OCI-LY1 (cell line): ENCODE measurements around the gene NFASC.

ENCODE experiments used
- H2AFZ ChIP-seq: fragments of 200-600 bp; sonication (generic), shearing (Covaris generic); 2 replicates; pipeline ENCODE4 v1.6.0; 2014; ENCODE audit warnings: antibody characterized with exemption, mild to moderate bottlenecking, low read length
- H3F3A ChIP-seq: fragments of 200-600 bp; sonication (generic), shearing (Covaris generic); 2 replicates; pipeline ENCODE4 v1.6.0; 2014; ENCODE audit warnings: mild to moderate bottlenecking, antibody characterized with exemption, low read length, moderate library complexity; ENCODE audit not compliant: insufficient read depth
- H3K27ac ChIP-seq: fragments of 200-600 bp; sonication (generic); 2 replicates; pipeline ENCODE4 v1.5.1; 2014; ENCODE audit warnings: low read length, mixed run types, mild to moderate bottlenecking, low read depth; ENCODE audit not compliant: poor library complexity, severe bottlenecking
- H3K27me3 ChIP-seq: fragments of 200-600 bp; sonication (generic); 2 replicates; pipeline ENCODE4 v1.6.0; 2014; ENCODE audit warnings: antibody characterized with exemption, mild to moderate bottlenecking, low read length, moderate library complexity; ENCODE audit not compliant: insufficient read depth
- H3K36me3 ChIP-seq: fragments of 200-600 bp; sonication (generic); 2 replicates; pipeline ENCODE4 v1.6.1; 2014; ENCODE audit warnings: mild to moderate bottlenecking, antibody characterized with exemption, low read length, moderate library complexity, mixed read lengths; ENCODE audit not compliant: insufficient read depth
- H3K4me1 ChIP-seq: fragments of 200-600 bp; sonication (generic); 2 replicates; pipeline ENCODE4 v1.5.1; 2014; ENCODE audit warnings: mild to moderate bottlenecking, low read length, moderate library complexity; ENCODE audit not compliant: insufficient read depth, severe bottlenecking
- H3K4me2 ChIP-seq: fragments of 200-600 bp; sonication (generic), shearing (Covaris generic); 2 replicates; pipeline ENCODE4 v1.6.1; 2014; ENCODE audit warnings: low read length
- H3K4me3 ChIP-seq: fragments of 200-600 bp; sonication (generic); 2 replicates; pipeline ENCODE4 v1.5.1; 2014; ENCODE audit warnings: low read length, low read depth, mild to moderate bottlenecking, mixed read lengths; ENCODE audit not compliant: poor library complexity, severe bottlenecking
- H3K79me2 ChIP-seq: fragments of 200-600 bp; shearing (Covaris generic); 2 replicates; pipeline ENCODE4 v1.6.1; 2016; ENCODE audit warnings: mixed run types, low read length, mixed read lengths; ENCODE audit not compliant: insufficient read depth
- H3K9ac ChIP-seq: fragments of 200-600 bp; sonication (generic), shearing (Covaris generic); 2 replicates; pipeline ENCODE4 v1.6.1; 2014; ENCODE audit warnings: mild to moderate bottlenecking, low read length, mixed read lengths
- H3K9me2 ChIP-seq: fragments of 200-600 bp; sonication (generic), shearing (Covaris generic); 2 replicates; pipeline ENCODE4 v1.6.1; 2014; ENCODE audit warnings: low read depth, mild to moderate bottlenecking, low read length, mixed read lengths
- H3K9me3 ChIP-seq: fragments of 200-600 bp; shearing (Covaris generic); 2 replicates; pipeline ENCODE4 v1.6.1; 2014; ENCODE audit warnings: low read length, mixed read lengths
- H4K20me1 ChIP-seq: fragments of 200-600 bp; sonication (generic), shearing (Covaris generic); 2 replicates; pipeline ENCODE4 v1.6.0; 2016; ENCODE audit warnings: mild to moderate bottlenecking, low read length; ENCODE audit not compliant: insufficient read depth
- CTCF ChIP-seq: fragments of 200-600 bp; sonication (generic), shearing (Covaris generic); IDR thresholded peaks from 2 replicates; pipeline ENCODE4 v1.5.1; 2017; ENCODE audit warnings: mild to moderate bottlenecking, antibody characterized with exemption, low read length, moderate library complexity, mixed read lengths
- EZH2 ChIP-seq: fragments of 200-600 bp; sonication (generic), shearing (Covaris generic); IDR thresholded peaks from 2 replicates; pipeline ENCODE4 v1.8.0; 2017; ENCODE audit warnings: borderline replicate concordance, mixed run types, mild to moderate bottlenecking, antibody characterized with exemption, low read length, moderate library complexity, mixed read lengths

The NFASC gene

GRCh38 chr1:205002705-205003104 is 132.0 kb downstream of the NFASC start:
- no peak overlapping the region for H2AFZ ChIP-seq
- no peaks in the 10 kb centered on the region; the same call in 1 of the 2 replicates for H3K27me3 ChIP-seq
- H3K9ac ChIP-seq = no peak overlapping the region
- TF ChIP-seq CTCF (no peak), EZH2 (no peak)
- no peaks in the 10 kb centered on the region for H4K20me1 ChIP-seq
- no peaks in the 10 kb centered on the region for H3K36me3 ChIP-seq
- H3F3A ChIP-seq = no peaks in the 10 kb centered on the region
- H3K4me1 ChIP-seq = no peaks in the 10 kb centered on the region
- H3K27ac ChIP-seq = no peak overlapping the region
- H3K4me3 ChIP-seq = no peak overlapping the region
- no peak overlapping the region for H3K4me2 ChIP-seq
- H3K9me2 ChIP-seq = no peaks in the 10 kb centered on the region
- no peaks in the 10 kb centered on the region for H3K79me2 ChIP-seq
- no peaks in the 10 kb centered on the region for H3K9me3 ChIP-seq

- TF ChIP-seq EZH2 = no peak
- TF ChIP-seq CTCF = no peak
- no peaks in the 10 kb centered on the region for H3K4me1 ChIP-seq
- H3K27ac ChIP-seq = no peak overlapping the region
- no peaks in the 10 kb centered on the region for H3K36me3 ChIP-seq
- no peaks in the 10 kb centered on the region for H4K20me1 ChIP-seq
- H3K4me3 ChIP-seq = no peak overlapping the region
- no peak overlapping the region for H2AFZ ChIP-seq
- no peak overlapping the region for H3K4me2 ChIP-seq
- no peaks in the 10 kb centered on the region for H3K9me3 ChIP-seq
- H3K9me2 ChIP-seq = no peaks in the 10 kb centered on the region
- no peak overlapping the region for H3K9ac ChIP-seq
- H3K79me2 ChIP-seq = no peaks in the 10 kb centered on the region
- no peaks in the 10 kb centered on the region for H3F3A ChIP-seq
- no peaks in the 10 kb centered on the region; the same call in 1 of the 2 replicates for H3K27me3 ChIP-seq
Observed at GRCh38 chr1:205003358-205004131, 132.9 kb downstream of the NFASC start.

GRCh38 chr1:205004351-205004750 is 133.7 kb downstream of the NFASC start:
- Histone ChIP-seq H3F3A (no peaks in the 10 kb centered on the region), H3K4me1 (no peaks in the 10 kb centered on the region), H2AFZ (no peak overlapping the region), H3K4me3 (no peak overlapping the region), H3K79me2 (no peaks in the 10 kb centered on the region), H4K20me1 (no peaks in the 10 kb centered on the region), H3K9ac (no peak overlapping the region), H3K4me2 (no peak overlapping the region), H3K27me3 (no peaks in the 10 kb centered on the region; the same call in 1 of the 2 replicates), H3K9me3 (no peaks in the 10 kb centered on the region), H3K27ac (no peak overlapping the region), H3K36me3 (no peaks in the 10 kb centered on the region), H3K9me2 (no peaks in the 10 kb centered on the region)
- TF ChIP-seq EZH2 (no peak), CTCF (no peak)
